ENCODE data around the gene GBGT1.
A peak's percentile ranks its signal among the peaks of the same experiment; 100 is the strongest.

Gene GBGT1

GRCh38 chr9:133119103-133119845 lies 44.4 kb downstream of the GBGT1 start:
- in situ Hi-C loops (cut with MboI; ENCODE audit: low pct_unique_long_range_greater_than_20kb, low sequenced_read_pairs), result no loop called here

GRCh38 chr9:133118568-133118967 lies 45.1 kb downstream of the GBGT1 start:
- in situ Hi-C loops (cut with MboI; ENCODE audit: low pct_unique_long_range_greater_than_20kb, low sequenced_read_pairs), result no loop called here
- DNase-seq, result no peak

More at GRCh38 chr9:133119103-133119845, 44.4 kb downstream of the GBGT1 start:
- no peak for DNase-seq

- no peak for DNase-seq
- in situ Hi-C loops (cut with MboI; ENCODE audit: low pct_unique_long_range_greater_than_20kb, low sequenced_read_pairs), result no loop called here
Measured at GRCh38 chr9:133118179-133118520, 45.6 kb downstream of the GBGT1 start.

- in situ Hi-C loops (cut with MboI; ENCODE audit: low pct_unique_long_range_greater_than_20kb, low sequenced_read_pairs), result no loop called here
- no peak for DNase-seq
Measured at GRCh38 chr9:133117271-133118178, 46.2 kb downstream of the GBGT1 start.

- in situ Hi-C loops (cut with MboI; ENCODE audit: low pct_unique_long_range_greater_than_20kb, low sequenced_read_pairs), result no loop called here
Measured at GRCh38 chr9:133116346-133117231, 47.1 kb downstream of the GBGT1 start.

GRCh38 chr9:133115604-133116345 lies 47.9 kb downstream of the GBGT1 start:
- in situ Hi-C loops (cut with MboI; ENCODE audit: low pct_unique_long_range_greater_than_20kb, low sequenced_read_pairs), result no loop called here
- no peak for DNase-seq

More at GRCh38 chr9:133116346-133117231, 47.1 kb downstream of the GBGT1 start:
- DNase-seq, result no peak

GRCh38 chr9:133114886-133115603 lies 48.7 kb downstream of the GBGT1 start:
- peak; percentile 40 for DNase-seq
- in situ Hi-C loops (cut with MboI; ENCODE audit: low pct_unique_long_range_greater_than_20kb, low sequenced_read_pairs), result no loop called here

- in situ Hi-C loops (cut with MboI; ENCODE audit: low pct_unique_long_range_greater_than_20kb, low sequenced_read_pairs), result no loop called here
Measured at GRCh38 chr9:133113949-133114885, 49.5 kb downstream of the GBGT1 start.

GRCh38 chr9:133113163-133113948 lies 50.4 kb downstream of the GBGT1 start:
- in situ Hi-C loops (cut with MboI; ENCODE audit: low pct_unique_long_range_greater_than_20kb, low sequenced_read_pairs), result no loop called here
- DNase-seq, result no peak

More at GRCh38 chr9:133113949-133114885, 49.5 kb downstream of the GBGT1 start:
- DNase-seq, result no peak

- peak; percentile 81 for DNase-seq
- in situ Hi-C loops (cut with MboI; ENCODE audit: low pct_unique_long_range_greater_than_20kb, low sequenced_read_pairs), result no loop called here
Measured at GRCh38 chr9:133112663-133113026, 51.1 kb downstream of the GBGT1 start.

GRCh38 chr9:133111808-133112662 lies 51.7 kb downstream of the GBGT1 start:
- in situ Hi-C loops (cut with MboI; ENCODE audit: low pct_unique_long_range_greater_than_20kb, low sequenced_read_pairs), result no loop called here
- DNase-seq, result no peak

- in situ Hi-C loops (cut with MboI; ENCODE audit: low pct_unique_long_range_greater_than_20kb, low sequenced_read_pairs), result no loop called here
Measured at GRCh38 chr9:133109931-133110650, 53.6 kb downstream of the GBGT1 start.

GRCh38 chr9:133108794-133109641 lies 54.7 kb downstream of the GBGT1 start:
- in situ Hi-C loops (cut with MboI; ENCODE audit: low pct_unique_long_range_greater_than_20kb, low sequenced_read_pairs), result no loop called here
- no peak for DNase-seq

More at GRCh38 chr9:133109931-133110650, 53.6 kb downstream of the GBGT1 start:
- no peak for DNase-seq

Data from KBM-7 (cell line).